CD4-positive, alpha-beta T cell treated with Interleukin-6 for 4 hours (primary cell): Measurements from ENCODE around the gene GSC2.
"Not testable (repeated sequence)": the region's sequence is repeated elsewhere in the genome, so short reads cannot be mapped to it uniquely, and the experiment has no call there.

Experiments
- DNase-seq: peaks from one replicate; pipeline ENCODE4 v3.0.0-alpha.2; 2020; ENCODE audit warnings: mixed read lengths

Gene GSC2

DNA sequence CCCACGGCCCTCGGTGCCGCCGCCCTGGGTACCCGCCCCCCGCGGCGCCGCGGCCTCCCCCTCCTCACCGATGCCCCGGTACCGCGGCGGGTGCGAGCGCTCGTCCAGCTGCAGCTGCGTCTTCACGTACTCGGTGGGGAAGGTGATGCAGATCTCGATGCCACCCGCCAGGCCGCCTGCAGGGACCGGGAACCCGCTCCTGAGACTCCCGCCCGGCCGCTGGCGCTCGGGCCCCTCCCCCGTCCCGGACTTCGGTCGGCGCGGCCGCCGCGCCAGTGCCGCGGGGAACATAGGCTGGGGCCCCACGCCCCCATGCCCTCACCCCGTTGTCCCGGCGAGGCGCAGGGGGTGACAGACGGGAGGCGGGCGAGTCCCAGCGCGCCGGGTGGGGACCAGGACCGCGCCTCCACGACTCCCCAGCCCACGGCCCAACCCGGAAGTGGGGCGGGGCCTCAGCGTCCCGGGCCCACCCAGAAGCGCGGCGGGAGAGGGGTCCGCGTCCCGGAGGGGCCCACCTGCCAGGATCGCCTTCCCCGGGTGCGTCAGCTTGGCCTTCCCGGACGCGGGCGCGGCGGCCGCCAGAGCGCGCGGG is 28.1 kb upstream of the GSC2 start:
- DNase-seq = peak; percentile 69

DNA sequence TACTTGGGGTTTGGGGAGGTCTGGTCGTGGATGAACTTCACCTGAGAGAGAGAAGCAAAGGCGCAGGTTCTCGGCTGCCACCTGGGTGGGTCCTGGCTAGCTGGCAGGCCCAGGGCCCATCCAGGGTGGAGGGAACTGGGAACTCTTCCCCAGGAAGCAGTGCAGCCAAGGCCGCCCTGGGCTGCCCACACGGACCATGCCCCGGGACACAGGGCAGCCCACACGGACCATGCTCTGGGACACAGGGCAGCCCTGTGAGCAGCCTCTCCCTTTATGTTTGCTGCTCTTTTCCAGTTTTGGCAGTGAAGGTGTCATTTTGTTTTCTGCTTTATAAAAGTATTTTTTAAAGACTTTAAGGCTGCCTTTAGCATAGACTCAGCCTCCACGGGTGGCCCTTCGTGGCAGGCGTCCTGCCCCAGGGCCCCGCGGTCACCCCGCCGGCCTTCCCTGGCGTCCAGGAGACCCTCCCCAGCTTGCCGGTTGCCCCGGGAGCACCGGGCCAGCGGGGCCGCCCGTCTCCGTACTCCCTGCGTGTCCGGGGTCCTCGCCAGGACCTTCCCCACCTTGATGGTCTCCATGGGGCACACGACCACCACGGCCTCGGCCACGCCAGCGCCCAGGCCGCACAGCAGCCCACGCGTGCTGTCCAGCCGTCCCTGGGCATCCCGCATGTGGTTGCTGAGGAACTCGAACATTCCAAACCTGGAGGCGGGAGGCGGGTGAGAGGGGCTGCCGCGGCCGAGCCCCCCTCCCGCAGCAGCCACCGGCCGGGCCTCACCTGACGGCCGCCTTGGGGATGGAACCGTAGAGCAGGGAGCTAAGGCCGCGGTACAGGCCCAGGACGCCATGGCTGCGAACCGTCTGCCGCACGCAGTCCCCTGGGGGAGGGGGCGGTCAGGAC is 27.3 kb upstream of the GSC2 start:
- no peak for DNase-seq

DNA sequence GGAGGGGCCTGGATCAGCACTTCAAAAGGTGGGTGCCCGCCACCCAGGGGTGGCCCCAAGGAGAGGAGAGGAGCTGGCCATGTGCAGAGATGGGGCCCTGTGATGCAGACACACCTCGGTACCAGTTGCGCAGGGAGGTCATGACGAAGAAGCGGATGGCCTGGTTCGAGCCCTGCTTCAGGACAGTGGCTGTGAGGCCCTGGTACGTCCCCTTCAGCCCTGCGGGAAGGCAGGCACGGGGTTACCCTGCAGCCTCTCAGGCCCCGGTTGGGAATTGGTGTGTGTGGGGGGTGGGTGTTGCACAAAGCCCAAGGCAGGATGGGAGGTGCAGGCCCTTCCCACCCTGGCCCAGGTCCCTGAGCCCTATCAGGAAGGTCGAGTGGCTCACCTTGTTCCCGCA is 26.6 kb upstream of the GSC2 start:
- no peak for DNase-seq

DNA sequence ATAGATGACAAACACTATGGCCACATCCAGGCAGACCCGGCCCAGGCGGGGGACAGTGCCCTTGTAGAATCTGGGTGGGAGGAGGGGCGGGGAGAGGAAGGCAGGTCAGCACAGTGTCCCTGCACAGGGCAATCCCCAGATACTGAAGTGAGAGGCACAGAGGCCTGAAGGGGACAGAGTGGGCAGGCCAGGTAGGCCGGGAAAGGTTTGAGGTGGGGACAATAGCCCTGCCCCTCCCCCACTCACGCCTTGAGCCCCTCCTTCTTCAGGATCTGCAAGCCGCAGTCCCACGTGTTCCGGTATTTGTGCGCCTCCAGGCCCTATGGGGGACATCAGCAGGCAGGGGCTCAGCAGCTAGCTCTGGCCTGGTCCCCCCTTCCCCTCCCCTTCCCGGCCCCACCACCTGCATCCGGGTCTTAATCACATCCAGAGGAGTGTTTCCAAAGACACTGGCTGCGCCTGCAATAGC is 26.1 kb upstream of the GSC2 start:
- no peak for DNase-seq

DNA sequence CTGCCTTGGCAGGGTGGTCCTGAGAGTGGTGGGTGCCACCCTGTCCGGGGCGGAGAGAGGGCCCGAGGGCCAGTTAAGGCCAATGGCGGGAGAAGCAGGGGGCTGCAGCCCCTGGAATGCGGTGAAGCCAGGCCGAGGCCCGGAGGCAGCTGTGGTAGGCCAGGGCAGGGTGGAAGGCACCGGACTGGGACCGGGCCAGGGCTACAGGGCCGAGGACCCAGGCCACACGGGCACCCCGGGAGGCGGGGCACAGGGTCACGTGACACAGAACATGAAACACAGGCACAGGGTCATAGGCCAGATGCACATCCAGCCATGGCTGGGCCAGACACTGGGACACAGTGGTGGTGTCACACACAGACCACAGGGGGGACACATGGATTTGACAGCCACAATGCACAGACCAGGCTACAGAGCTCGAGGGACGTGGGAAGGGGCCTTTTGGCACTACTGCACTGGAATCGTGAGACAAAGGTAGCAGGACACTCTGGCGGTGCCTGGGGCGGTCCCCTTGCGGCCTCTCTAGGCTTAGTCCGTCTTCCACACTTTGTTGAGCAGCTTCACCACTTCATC is 25.6 kb upstream of the GSC2 start:
- no peak for DNase-seq

DNA sequence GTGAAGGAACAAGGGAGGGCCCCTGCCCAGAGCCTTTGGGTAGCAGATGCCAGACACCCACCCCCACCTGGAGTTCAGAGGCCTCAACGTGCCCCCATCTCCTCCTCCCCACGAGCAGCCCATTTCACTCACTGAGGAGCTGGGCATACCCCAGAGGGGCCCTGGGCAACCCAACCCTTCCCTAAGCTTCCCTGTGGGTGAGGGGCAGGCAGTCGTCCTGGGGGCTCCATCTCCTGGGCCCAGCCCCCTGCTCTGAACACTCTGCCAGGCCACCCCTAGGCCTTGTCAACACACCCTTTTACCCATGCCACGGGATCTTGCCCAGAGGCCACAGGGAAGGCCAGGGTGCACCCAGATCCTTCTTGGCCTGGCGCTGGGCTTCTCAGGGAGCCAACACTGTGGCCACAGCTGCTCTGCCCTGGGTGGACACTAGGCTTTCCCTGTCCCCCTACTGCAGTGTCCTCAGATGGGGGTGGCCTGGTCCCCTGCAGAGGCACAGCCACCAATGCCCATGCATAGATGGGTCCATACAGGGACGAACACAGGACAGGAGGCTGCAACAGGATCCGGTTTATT is 25.0 kb upstream of the GSC2 start:
- no peak for DNase-seq

DNA sequence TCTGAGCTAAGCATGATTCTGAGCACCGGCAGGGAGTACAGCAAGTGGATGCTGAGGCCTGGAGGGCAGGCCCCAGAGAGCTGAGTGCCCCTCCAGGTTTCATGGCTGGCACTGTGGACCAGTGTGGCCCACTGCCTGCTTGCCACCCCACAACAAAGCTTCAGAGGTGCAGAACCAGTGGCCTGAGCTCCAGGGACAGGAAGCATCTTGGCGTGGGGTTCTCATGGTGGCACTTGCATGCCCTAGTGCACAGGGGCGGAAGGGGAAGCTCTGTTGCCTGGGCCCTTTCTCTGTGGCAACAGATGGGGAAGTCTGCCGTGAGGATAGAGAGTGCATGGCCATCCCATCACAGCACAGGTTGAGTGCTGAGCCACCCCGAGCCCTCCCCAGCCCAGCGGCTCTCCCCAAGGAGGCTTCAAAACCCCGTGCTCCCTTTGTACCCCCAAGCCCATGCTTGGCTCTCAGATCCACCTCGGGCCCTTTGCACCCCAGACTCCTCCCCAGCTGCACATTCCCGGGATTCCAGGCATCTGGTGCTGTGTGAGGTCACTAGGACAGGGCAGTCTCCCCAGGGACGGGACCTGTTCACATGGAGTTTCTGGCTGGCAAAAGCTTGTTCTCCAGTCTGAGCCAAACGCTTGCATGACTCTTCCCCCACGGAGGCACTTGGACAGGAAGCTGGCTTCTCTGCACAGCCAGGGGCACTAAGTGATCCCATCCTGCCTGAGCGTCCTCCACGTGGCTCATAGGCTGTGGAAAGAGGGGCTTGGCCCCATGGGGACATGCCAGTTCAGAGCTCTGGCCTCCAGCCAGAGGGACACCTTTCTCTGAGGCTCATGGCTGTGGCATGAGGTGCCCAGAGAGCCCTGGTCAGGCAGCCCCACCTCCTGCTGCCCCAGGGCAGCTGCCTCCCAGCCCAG is 24.3 kb upstream of the GSC2 start:
- no peak for DNase-seq

DNA sequence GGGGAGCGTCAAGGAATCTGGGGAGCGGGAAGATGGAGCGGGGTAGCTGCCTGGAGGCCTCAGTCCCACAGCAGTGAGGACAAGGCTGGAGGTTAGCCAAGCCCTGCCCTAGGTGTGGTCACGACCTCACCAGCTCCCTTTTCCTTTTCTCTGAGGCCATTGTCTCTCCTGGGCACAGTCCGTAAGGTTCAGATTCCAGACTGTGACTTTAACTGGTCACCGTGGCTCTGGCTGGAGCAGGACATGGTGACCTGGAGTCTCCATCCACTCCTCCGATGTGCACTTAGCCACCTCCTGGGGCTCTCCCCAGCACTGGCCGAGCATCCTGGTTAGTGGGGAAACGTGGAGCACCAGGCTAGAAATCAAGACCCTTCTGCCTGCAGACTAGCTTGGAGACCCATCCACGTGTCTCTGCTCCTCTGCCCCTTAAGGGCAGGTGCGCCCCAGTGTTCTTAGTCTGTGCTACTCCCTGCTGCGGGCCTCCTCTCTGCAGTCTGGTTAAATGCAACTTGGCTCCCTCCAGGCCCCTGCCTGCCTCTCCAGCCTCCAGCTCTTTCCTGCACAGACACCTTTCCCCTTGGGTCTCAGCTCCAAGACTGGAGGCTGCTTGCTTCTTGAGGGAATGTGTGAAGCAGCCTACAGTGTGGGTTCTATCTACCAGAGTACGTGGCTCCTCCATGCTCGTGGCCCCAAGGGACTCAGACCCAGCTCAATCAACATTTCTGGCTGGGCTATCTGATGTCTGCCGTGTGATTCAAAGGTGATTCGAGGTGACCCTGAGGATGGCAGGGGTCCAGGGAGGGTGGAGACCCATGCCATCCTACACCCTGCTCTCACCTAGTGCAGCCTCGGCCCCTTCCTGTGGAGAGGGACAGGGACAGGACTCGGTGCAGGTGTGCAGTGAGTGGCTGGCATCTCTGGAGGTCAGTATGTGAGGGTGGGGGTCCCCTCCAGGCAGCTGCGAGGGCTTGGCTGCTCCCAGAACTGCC is 23.2 kb upstream of the GSC2 start:
- DNase-seq = no peak

DNA sequence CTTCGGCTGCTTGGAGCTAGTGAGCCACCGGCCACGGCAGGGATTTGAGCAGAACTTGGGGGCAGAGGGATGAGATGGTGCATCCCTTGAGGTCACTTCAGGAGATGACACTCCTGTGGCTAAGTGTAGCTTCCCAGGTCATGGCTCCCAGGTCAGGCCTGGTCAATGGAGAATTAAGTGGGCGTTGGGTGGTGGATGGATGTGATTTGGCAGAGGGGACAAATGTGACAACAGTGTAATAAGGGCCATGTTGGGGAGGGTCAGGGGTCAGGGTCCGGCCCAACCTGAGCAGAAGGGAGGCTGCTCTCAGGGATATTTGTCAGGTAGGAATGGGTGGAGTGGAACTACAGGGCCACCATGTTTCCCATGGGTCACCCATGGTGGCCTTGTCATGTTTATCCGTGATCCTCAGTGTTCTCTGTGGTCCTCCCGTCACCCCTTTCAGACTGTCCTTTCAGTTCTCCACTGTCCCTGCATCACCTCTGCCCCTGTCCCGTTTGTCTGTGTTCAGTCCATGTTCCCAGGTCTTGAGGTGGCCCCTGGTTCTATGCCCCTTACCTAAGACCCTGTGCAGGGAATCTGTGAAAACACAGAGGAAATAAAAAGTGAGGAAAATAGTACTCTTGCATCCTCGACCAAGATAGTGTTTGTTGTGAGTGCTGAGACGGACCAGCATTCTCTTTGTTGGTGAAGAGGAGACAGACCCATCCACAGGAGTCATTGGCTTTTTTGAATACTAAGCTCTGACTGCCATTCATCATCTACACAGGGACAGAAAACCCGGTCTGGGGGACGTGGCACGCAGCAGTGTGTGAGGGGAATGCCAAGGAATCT is 22.3 kb upstream of the GSC2 start:
- no peak for DNase-seq

DNA sequence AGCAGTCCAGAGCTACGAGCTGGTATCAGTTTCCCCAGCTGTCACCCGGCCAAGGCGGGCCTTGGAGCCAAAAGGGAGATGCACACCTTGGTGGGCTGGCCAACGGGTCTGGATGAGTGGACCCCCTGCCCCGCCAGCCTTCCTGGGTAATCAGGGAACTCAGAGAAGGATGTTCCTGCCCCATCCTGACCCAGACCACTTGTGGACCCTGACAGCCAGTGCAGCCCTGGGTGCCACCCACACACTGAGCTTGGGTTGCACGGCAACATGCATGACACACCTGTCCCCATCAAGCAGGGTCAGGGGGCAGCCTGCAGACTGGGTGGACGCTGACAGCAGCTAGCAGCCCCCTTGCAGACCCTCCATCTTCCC is 19.8 kb upstream of the GSC2 start:
- no peak for DNase-seq

DNA sequence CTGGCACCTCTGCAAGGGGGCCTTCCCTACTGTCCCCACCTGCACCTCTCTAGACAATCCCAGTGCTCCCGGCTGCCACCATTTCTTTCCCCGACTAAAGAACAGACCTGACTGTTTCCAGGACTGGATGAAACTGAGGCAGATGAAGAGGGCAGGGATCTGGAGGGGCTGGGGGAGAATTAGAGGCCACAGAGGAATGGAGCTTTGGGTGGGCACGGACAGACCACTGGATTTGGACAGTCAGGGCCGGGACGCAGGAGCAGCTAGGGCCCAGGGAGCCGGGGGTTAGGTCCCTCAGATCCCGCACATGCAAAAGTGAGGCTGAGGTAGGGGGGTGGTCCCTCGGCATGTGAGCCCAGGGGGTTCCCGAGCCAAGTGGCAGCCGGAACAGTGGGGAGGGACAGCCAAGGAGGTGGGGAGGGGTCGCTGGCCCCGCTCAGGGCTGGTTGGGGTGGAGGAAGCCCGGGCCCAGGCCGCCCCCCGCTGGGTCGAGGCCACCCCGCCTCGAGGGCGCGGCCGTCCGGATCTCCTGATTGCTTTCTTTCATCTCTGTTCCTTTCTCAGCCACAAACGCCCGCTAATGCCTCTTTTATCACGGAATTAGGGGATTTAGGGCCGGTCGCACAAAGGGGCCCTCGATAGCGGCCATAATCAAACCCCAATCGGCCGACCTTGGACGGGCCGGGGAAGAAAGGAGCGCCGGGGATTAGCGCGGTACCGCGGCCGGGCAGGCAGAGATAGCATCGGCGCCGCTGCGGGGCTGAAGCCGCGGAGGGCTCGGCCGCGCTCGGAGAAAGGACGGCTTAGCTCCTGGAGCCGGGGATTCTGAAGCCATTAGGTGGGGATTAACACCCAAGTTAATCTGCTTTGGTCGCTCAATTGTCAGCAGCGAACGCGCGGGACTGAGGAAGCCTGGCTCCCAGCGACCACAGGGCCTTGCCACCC is 19.2 kb upstream of the GSC2 start:
- peak; percentile 3 for DNase-seq

DNA sequence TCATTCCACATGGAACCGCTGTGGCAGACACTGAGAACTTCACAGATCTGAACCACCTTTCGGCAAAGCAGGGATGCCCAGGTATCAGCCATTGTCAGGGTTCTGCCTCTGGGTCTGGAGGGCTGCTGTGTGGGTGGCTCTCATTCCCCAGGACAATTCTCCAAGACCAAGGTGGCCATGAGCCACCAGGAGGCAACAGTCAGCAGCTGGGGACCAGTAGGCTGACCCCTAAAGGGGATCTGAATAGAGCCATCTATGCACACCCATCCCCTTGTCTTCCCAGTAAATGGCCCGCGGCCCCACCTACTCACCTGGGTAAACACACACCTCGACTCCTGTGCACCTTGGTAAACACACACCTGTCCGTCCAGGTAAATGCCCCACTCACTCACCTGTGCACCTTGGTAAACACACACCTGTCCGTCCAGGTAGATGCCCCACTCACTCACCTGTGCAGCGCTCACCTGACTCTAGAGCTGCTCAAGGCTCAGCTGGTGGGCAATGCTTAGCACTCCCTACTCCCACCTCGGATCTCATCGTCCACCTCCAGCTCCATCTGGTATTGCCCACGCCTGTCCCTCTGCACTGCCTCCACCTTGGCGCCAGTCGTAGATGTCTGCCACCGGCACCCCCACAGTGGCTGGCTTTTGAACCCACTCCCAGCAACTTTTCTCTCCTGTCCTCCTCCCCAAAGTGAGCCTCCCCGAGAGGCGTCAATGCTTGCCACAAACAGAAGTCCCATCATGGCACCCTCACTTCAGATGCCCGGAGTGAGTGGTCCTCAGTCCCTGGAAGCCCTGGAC is 18.2 kb upstream of the GSC2 start:
- no peak for DNase-seq

DNA sequence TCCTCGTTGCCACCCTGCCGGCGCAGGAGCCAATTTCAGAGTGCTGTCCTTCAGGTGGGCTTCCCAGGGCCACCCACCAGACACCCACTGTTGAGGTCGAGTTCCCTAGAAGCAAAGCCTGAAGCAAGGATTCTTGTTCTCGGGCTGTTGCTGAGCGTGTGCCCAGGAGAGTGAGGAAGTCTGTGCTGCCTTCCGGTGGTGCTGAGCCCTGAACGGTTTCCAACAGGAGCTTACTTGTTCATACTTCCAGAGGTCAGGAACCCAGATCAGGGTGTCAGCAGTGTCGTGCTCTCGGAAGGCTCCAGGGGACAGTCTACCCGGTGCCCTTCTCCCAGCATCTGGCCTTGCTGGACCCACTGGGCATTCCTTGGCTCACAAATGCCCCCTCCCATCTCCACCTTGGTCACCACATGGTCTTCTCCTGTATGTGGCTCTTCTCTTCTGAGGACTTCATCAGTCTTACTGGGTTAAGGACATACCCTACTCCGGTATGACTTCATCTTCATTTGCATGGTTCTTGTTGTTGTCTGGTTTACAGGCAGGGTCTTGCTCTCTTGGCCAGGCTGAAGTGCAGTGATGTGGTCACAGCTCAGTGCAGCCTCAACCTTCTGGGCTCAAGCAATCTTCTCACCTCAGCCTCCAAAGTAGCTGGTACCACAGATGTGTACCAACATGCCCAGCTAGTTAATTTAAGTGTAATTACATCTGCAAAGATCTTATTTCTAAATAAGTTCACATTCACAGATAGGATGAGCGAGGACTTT is 17.2 kb upstream of the GSC2 start:
- DNase-seq = no peak

DNA sequence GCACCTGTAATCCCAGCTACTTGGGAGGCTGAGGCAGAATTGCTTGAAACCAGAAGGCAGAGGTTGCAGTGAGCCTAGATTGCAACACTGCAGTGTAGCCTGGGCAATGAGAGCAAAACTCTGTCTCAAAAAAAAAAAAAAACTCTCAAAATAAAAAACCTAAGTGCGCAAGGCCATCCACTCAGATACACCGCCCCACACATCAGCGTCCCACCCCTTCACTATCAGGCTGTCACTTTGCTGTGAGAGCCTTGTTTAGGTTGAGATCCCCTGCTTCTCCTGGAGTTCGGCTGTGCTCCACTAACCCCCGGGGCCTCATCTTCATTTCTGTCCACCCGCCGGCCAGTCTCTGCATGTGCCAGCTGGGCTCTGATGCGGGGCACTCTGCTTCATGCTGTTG is 16.3 kb upstream of the GSC2 start:
- no peak for DNase-seq

DNA sequence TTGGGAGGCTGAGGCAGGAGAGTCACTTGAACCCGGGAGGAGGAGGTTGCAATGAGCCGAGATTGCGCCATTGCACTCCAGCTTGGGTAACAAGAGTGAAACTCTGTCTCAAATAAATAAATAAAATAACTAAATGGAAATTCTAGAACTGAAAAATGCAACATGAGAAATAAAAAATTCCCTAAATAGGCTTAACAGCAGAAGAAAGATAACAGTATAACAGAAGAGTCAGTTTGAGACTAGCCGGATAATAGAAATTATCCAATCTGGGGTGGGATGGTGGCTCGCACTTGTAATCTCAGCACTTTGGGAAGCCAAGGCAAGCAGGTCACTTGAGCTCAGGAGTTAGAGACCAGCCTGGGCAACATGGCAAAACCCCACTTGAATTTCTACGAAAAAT is 14.3 kb upstream of the GSC2 start:
- no peak for DNase-seq

DNA sequence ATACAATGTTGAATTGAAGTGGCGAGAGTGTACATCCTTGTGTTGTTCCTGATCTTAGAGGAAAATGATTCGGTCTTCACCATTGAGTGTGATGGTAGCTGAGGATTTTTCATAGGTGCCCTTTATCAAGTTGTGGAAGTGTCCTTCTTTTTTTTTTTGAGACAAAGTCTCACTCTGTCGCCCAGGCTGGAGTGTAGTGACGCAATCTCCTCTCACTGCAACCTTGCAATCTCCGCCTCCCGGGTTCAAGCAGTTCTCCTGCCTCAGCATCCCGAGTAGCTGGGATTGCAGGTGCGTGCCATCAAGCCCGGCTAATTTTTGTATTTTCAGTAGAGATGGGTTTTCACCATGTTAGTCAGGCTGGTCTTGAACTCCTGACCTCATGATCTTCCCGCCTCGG is 8.6 kb upstream of the GSC2 start:
- not testable (repeated sequence) for DNase-seq

DNA sequence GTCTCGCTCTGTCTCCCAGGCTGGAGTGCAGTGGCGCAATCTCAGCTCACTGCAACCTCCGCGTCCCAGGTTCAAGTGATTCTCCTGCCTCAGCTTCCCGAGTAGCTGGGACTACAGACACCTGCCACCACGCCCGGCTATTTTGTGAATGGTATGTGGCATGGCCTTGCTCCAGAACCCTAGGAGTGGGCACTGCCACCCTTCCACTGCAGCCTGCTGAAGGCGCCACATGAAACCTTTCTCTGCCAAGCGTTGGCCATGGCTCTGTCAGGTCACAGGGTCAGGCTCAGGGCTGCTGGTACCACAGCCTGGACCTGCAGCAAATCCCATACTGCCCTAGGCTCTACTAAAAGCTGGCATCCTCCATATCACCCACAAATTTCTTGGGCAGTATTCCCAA is 6.0 kb upstream of the GSC2 start:
- DNase-seq = not testable (repeated sequence)
